Ascending aorta (tissue), 2 donors: ENCODE results near the gene TM9SF1. TPM values are rescaled to one million over a fixed set of nuclear protein-coding genes. Genes with fewer than 3 reads are reported as not detected.
A peak's percentile ranks its signal among the peaks of the same experiment; 100 is the strongest.

Source experiments
- DNase-seq, 2 donors: peaks; one replicate each; pipeline ENCODE4 v3.0.0-alpha.2; 2019; ENCODE audit warnings: low spot score in 2 of 2
- H3K27ac ChIP-seq, 2 donors: fragments of 200-600 bp; sonication (generic); one replicate each; pipeline ENCODE4 v1.5.1; 2016 to 2017; ENCODE audit warnings: mild to moderate bottlenecking in 1 of 2
- H3K27me3 ChIP-seq: fragments of 200-600 bp; sonication (generic); one replicate; pipeline ENCODE4 v1.5.1; 2017
- H3K36me3 ChIP-seq, 2 donors: fragments of 200-600 bp; sonication (generic); one replicate each; pipeline ENCODE4 v1.5.1; 2016
- H3K4me1 ChIP-seq, 2 donors: fragments of 200-600 bp; sonication (generic); one replicate each; pipeline ENCODE4 v1.5.1; 2016 to 2017; ENCODE audit warnings: mild to moderate bottlenecking in 1 of 2
- H3K4me3 ChIP-seq, 2 donors: fragments of 200-600 bp; sonication (generic); one replicate each; pipeline ENCODE4 v1.5.1; 2016 to 2017; ENCODE audit warnings: mild to moderate bottlenecking in 1 of 2
- H3K9me3 ChIP-seq, 2 donors: fragments of 200-600 bp; sonication (generic); one replicate each; pipeline ENCODE4 v1.5.1; 2016
- intact Hi-C: fragments of 100-400 bp; cut with DNase I; formaldehyde crosslinking; loops from one replicate; pipeline ENCODE4 v1.15.1; 2023
- total RNA-seq: library from RNA; depleted of rRNA; stranded (reverse); fragments of >200 nt; gene quantifications from one replicate; pipeline ENCODE4 v1.1.0, GENCODE V29; 2016
- TF ChIP-seq, protein P1 (sequence below), 3 experiments: fragments of 200-600 bp in 2 of 3; fragments of 450-650 bp in 1 of 3; sonication (generic) in 2 of 3; IDR thresholded peaks; one replicate each; pipeline ENCODE4 v1.5.1; 2016 to 2019; ENCODE audit warnings: antibody characterized with exemption in 3 of 3, mild to moderate bottlenecking in 1 of 3, moderate library complexity in 1 of 3

The TM9SF1 gene
- total RNA-seq, 1 donor from 2014 or later, result 86.5 TPM

- Histone ChIP-seq H3K4me1 (peaks cover 26 to 27% of the 10 kb centered on the region in 2 donors), H3K36me3 (peaks cover 13 to 14% of the 10 kb centered on the region in 2 donors), H3K4me3 (peak overlapping the region in 1 of 2 donors; percentile 100), H3K9me3 (no peaks in the 10 kb centered on the region), H3K27me3 (no peaks in the 10 kb centered on the region), H3K27ac (peak overlapping the region; percentile 75 to 90)
- DNase-seq, result no peak
- intact Hi-C loops, result loop anchor here (5.0 to 10.0 kb wide), 2 partner anchors 87 to 840 kb away; partner anchors contain the start of genes BCL2L2, GMPR2, NEDD8 and PPP1R3E
- TF ChIP-seq, protein P1, sequence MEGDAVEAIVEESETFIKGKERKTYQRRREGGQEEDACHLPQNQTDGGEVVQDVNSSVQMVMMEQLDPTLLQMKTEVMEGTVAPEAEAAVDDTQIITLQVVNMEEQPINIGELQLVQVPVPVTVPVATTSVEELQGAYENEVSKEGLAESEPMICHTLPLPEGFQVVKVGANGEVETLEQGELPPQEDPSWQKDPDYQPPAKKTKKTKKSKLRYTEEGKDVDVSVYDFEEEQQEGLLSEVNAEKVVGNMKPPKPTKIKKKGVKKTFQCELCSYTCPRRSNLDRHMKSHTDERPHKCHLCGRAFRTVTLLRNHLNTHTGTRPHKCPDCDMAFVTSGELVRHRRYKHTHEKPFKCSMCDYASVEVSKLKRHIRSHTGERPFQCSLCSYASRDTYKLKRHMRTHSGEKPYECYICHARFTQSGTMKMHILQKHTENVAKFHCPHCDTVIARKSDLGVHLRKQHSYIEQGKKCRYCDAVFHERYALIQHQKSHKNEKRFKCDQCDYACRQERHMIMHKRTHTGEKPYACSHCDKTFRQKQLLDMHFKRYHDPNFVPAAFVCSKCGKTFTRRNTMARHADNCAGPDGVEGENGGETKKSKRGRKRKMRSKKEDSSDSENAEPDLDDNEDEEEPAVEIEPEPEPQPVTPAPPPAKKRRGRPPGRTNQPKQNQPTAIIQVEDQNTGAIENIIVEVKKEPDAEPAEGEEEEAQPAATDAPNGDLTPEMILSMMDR (IDR thresholded peaks at IDR 0.05), result no peak
Measured at GRCh38 chr14:24145219-24145618, 50.0 kb downstream of the TM9SF1 start.

- TF ChIP-seq, protein P1 (IDR thresholded peaks at IDR 0.05), result no peak
- no peak overlapping the region for H3K27ac ChIP-seq
- no peak overlapping the region for H3K4me3 ChIP-seq
- H3K9me3 ChIP-seq, result no peaks in the 10 kb centered on the region
- intact Hi-C loops, result loop anchor here (10.0 kb wide), 1 partner anchor 840 kb away; the partner anchor contains the start of genes BCL2L2 and PPP1R3E
- no peaks in the 10 kb centered on the region for H3K27me3 ChIP-seq
- H3K4me1 ChIP-seq, result peaks cover 26 to 34% of the 10 kb centered on the region in 2 donors
- H3K36me3 ChIP-seq, result peaks cover 6 to 7% of the 10 kb centered on the region in 2 donors
- DNase-seq, result no peak
Measured at GRCh38 chr14:24144451-24144850, 50.8 kb downstream of the TM9SF1 start.

DNA sequence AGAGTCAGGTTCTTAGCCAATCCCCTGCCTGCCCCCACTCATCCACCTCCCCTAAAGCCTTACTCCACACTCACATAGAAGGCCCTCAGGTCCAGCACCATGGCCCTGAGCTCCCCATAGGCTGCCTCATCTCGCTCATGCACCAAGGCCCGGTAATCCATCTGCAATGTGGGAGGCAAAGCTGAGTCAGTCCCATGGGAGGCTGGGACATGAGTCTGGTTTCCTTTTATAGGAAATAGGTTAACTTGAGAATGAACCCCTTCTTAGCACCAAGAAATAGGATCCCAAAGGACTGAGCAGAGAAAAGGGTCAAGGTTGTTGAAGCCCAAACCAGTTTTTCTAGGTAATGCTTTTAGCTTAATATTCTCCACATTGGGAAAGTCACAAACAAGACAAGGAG is 51.7 kb downstream of the TM9SF1 start:
- intact Hi-C loops, result loop anchor here (10.0 kb wide), 1 partner anchor 839 kb away; the partner anchor contains the start of genes BCL2L2 and PPP1R3E
- TF ChIP-seq, protein P1 (IDR thresholded peaks at IDR 0.05), result no peak
- DNase-seq, result no peak
- Histone ChIP-seq H3K27ac (no peak overlapping the region), H3K4me1 (peaks cover 23 to 36% of the 10 kb centered on the region in 2 donors), H3K27me3 (no peaks in the 10 kb centered on the region), H3K9me3 (no peaks in the 10 kb centered on the region), H3K36me3 (peaks cover 2 to 8% of the 10 kb centered on the region in 2 donors), H3K4me3 (no peak overlapping the region)

GRCh38 chr14:24141097-24141880 is 54.0 kb downstream of the TM9SF1 start, which contains the start of gene EMC9:
Gene EMC9 (minus strand): TSS chr14:24141591. CDS start chr14:24141304, 287 bp downstream.
- TF ChIP-seq, protein P1 (IDR thresholded peaks at IDR 0.05), result peak; percentile 22 to 74 (median 45)
- Histone ChIP-seq H3K27me3 (no peaks in the 10 kb centered on the region), H3K36me3 (peaks cover 11 to 18% of the 10 kb centered on the region in 2 donors), H3K9me3 (no peaks in the 10 kb centered on the region), H3K4me1 (peaks cover 18 to 39% of the 10 kb centered on the region in 2 donors), H3K27ac (peak within 1 kb of the TSS; percentile 76 to 89), H3K4me3 (peak within 1 kb of the TSS; percentile 80 to 81)
- peak; percentile 100 for DNase-seq
- intact Hi-C loops, result loop anchor here (1.0 to 10.0 kb wide), 3 partner anchors 26 to 836 kb away; partner anchors contain the start of genes BCL2L2, PPP1R3E and TINF2

- peak overlapping the region in 1 of 2 donors; percentile 76 for H3K27ac ChIP-seq
- TF ChIP-seq, protein P1 (IDR thresholded peaks at IDR 0.05), result no peak
- intact Hi-C loops, result no loop called here
- DNase-seq, result no peak
- H3K36me3 ChIP-seq, result peaks cover 11 to 18% of the 10 kb centered on the region in 2 donors
- peak overlapping the region in 1 of 2 donors; percentile 80 for H3K4me3 ChIP-seq
- H3K27me3 ChIP-seq, result no peaks in the 10 kb centered on the region
- H3K4me1 ChIP-seq, result peaks cover 9 to 31% of the 10 kb centered on the region in 2 donors
- no peaks in the 10 kb centered on the region for H3K9me3 ChIP-seq
Measured at GRCh38 chr14:24139272-24139934, 55.8 kb downstream of the TM9SF1 start.

Other genes with a start within 250 kb of the TM9SF1 start
- gene DHRS4, start 241.7 kb downstream of the TM9SF1 start, total RNA-seq, result 9.8 TPM
- gene DHRS4L2, start 206.5 kb downstream of the TM9SF1 start, total RNA-seq, result 31.5 TPM
- not detected for gene CARMIL3, start 143.4 kb downstream of the TM9SF1 start, total RNA-seq
- not detected for gene CPNE6, start 123.9 kb downstream of the TM9SF1 start, total RNA-seq
- gene PCK2, start 101.1 kb downstream of the TM9SF1 start, total RNA-seq, result 26.1 TPM
- 52.3 TPM for gene DCAF11, start 80.7 kb downstream of the TM9SF1 start, total RNA-seq
- gene NRL, start 80.5 kb downstream of the TM9SF1 start, total RNA-seq, result not detected
- gene FITM1, start 64.8 kb downstream of the TM9SF1 start, total RNA-seq, result not detected
- gene PSME1, start 59.2 kb downstream of the TM9SF1 start, total RNA-seq, result 55.5 TPM
- gene EMC9, start 53.9 kb downstream of the TM9SF1 start, total RNA-seq, result 3.4 TPM
- 100 TPM for gene PSME2, start 48.8 kb downstream of the TM9SF1 start, total RNA-seq
- gene RNF31, start 47.9 kb downstream of the TM9SF1 start, total RNA-seq, result 182 TPM
- 24.7 TPM for gene IRF9, start 34.2 kb downstream of the TM9SF1 start, total RNA-seq
- 9.6 TPM for gene REC8, start 23.4 kb downstream of the TM9SF1 start, total RNA-seq
- gene IPO4, start 6.6 kb downstream of the TM9SF1 start, total RNA-seq, result 140 TPM
- gene TSSK4, start 10.3 kb upstream of the TM9SF1 start, total RNA-seq, result not detected
- gene CHMP4A, start 18.0 kb upstream of the TM9SF1 start, total RNA-seq, result 27.0 TPM
- 58.8 TPM for gene MDP1, start 20.6 kb upstream of the TM9SF1 start, total RNA-seq
- gene NEDD8, start 36.9 kb upstream of the TM9SF1 start, total RNA-seq, result 72.8 TPM
- gene GMPR2, start 37.5 kb upstream of the TM9SF1 start, total RNA-seq, result 37.5 TPM
- gene TINF2, start 47.2 kb upstream of the TM9SF1 start, total RNA-seq, result 70.0 TPM
- gene TGM1, start 67.7 kb upstream of the TM9SF1 start, total RNA-seq, result 1.7 TPM
- gene RABGGTA, start 76.2 kb upstream of the TM9SF1 start, total RNA-seq, result 54.9 TPM
- gene DHRS1, start 104.3 kb upstream of the TM9SF1 start, total RNA-seq, result 100 TPM
- 33.5 TPM for gene NOP9, start 104.4 kb upstream of the TM9SF1 start, total RNA-seq
- gene CIDEB, start 112.5 kb upstream of the TM9SF1 start, total RNA-seq, result 72.8 TPM
- 3.0 TPM for gene LTB4R2, start 114.7 kb upstream of the TM9SF1 start, total RNA-seq
- gene LTB4R, start 116.1 kb upstream of the TM9SF1 start, total RNA-seq, result 3.6 TPM
- gene ADCY4, start 139.6 kb upstream of the TM9SF1 start, total RNA-seq, result 143 TPM
- gene RIPK3, start 144.6 kb upstream of the TM9SF1 start, total RNA-seq, result 2.3 TPM
- gene NFATC4, start 172.7 kb upstream of the TM9SF1 start, total RNA-seq, result 58.9 TPM
- gene NYNRIN, start 203.6 kb upstream of the TM9SF1 start, total RNA-seq, result 23.1 TPM
- 2.2 TPM for gene CBLN3, start 234.2 kb upstream of the TM9SF1 start, total RNA-seq
- gene KHNYN, start 234.5 kb upstream of the TM9SF1 start, total RNA-seq, result 70.4 TPM
- gene SDR39U1, start 247.3 kb upstream of the TM9SF1 start, total RNA-seq, result 98.3 TPM